Muscle of arm (tissue), 14 donors: ENCODE data around the gene OR10AD1. TPM values are rescaled to one million over a fixed set of nuclear protein-coding genes. Genes with fewer than 3 reads are reported as not detected.
"Not testable (repeated sequence)": the region's sequence is repeated elsewhere in the genome, so short reads cannot be mapped to it uniquely, and the experiment has no call there.

Experiments used
- DNase-seq: peaks from one replicate; pipeline ENCODE4 v3.0.0-alpha.2; 2013
- long read RNA-seq, 11 donors: transcript quantifications; one replicate each; lab custom pipeline, GENCODE V29; 2026
- polyA plus RNA-seq, 12 donors: library from polyadenylated mRNA; unstranded; fragments of 120-200 nt; gene quantifications; one replicate each; pipeline ENCODE4 v1.2.1, GENCODE V29; 2013; ENCODE audit not compliant: insufficient read length in 12 of 12

The OR10AD1 gene
- polyA plus RNA-seq, result under 1 TPM in 7 of 12 donors, not detected in 5; 0.09 to 0.76 (median 0.19) TPM
- long read RNA-seq, donor 1, result 0 reads
- long read RNA-seq, donor 2, result 0 reads
- long read RNA-seq, donor 3, partial matches to known transcripts, result 0 of 1 reads
- long read RNA-seq, donor 3, other reads (novel, unspliced or antisense), result 0 of 1 reads
- long read RNA-seq, donor 4, result 0 reads
- long read RNA-seq, donor 5, result 0 reads
- long read RNA-seq, donor 6, result 0 reads
- long read RNA-seq, donor 7, result 0 reads
- long read RNA-seq, donor 8, partial matches to known transcripts, result 0 of 1 reads
- long read RNA-seq, donor 8, other reads (novel, unspliced or antisense), result 0 of 1 reads
- long read RNA-seq, donor 9, result 0 reads
- long read RNA-seq, donor 10, result 0 reads
- long read RNA-seq, donor 11, result 0 reads

GRCh38 chr12:48203192-48203591 lies at the start of gene OR10AD1:
Gene OR10AD1, minus strand, starts transcription at chr12:48203292. Its CDS starts 0 bp downstream, at chr12:48203292.
- no peak for DNase-seq

- no peak for DNase-seq
These were observed 44.3 kb upstream of the OR10AD1 start for GRCh38 chr12:48247181-48247966.

- no peak for DNase-seq
These were observed 34.1 kb upstream of the OR10AD1 start for GRCh38 chr12:48237162-48237561.

- no peak for DNase-seq
These were observed 32.8 kb upstream of the OR10AD1 start for GRCh38 chr12:48235796-48236333.

- DNase-seq, result not testable (repeated sequence)
These were observed 28.3 kb upstream of the OR10AD1 start for GRCh38 chr12:48231169-48231958.

GRCh38 chr12:48224533-48224932 lies 21.4 kb upstream of the OR10AD1 start:
- DNase-seq, result not testable (repeated sequence)

GRCh38 chr12:48221645-48222044 lies 18.6 kb upstream of the OR10AD1 start:
- DNase-seq, result no peak

GRCh38 chr12:48220701-48221100 lies 17.6 kb upstream of the OR10AD1 start:
- DNase-seq, result no peak

GRCh38 chr12:48219631-48220030 lies 16.5 kb upstream of the OR10AD1 start:
- DNase-seq, result no peak

GRCh38 chr12:48216785-48217184 lies 13.7 kb upstream of the OR10AD1 start:
- no peak for DNase-seq

- DNase-seq, result not testable (repeated sequence)
These were observed 6.4 kb upstream of the OR10AD1 start for GRCh38 chr12:48209495-48209894.

GRCh38 chr12:48202766-48203165 lies 326 bp downstream of the OR10AD1 start:
- DNase-seq, result no peak

- no peak for DNase-seq
These were observed 1.6 kb downstream of the OR10AD1 start for GRCh38 chr12:48201516-48201915.

- DNase-seq, result no peak
These were observed 2.0 kb downstream of the OR10AD1 start for GRCh38 chr12:48201091-48201490.

GRCh38 chr12:48199774-48200221 lies 3.3 kb downstream of the OR10AD1 start:
- DNase-seq, result no peak

GRCh38 chr12:48198985-48199384 lies 4.1 kb downstream of the OR10AD1 start:
- no peak for DNase-seq

- DNase-seq, result no peak
These were observed 4.5 kb downstream of the OR10AD1 start for GRCh38 chr12:48198672-48198971.

- peak; percentile 93 for DNase-seq
These were observed 5.0 kb downstream of the OR10AD1 start for GRCh38 chr12:48197971-48198671.

- DNase-seq, result no peak
These were observed 5.5 kb downstream of the OR10AD1 start for GRCh38 chr12:48197549-48197970.

GRCh38 chr12:48194799-48195201 lies 8.3 kb downstream of the OR10AD1 start:
- DNase-seq, result no peak

GRCh38 chr12:48193623-48194022 lies 9.5 kb downstream of the OR10AD1 start:
- DNase-seq, result no peak
